ENCODE data around the gene MAL. TPM values are rescaled to one million over a fixed set of nuclear protein-coding genes. Genes with fewer than 3 reads are reported as not detected.

Gene MAL
- total RNA-seq, 1 donor from 2014 or later = 8.7 TPM

DNA sequence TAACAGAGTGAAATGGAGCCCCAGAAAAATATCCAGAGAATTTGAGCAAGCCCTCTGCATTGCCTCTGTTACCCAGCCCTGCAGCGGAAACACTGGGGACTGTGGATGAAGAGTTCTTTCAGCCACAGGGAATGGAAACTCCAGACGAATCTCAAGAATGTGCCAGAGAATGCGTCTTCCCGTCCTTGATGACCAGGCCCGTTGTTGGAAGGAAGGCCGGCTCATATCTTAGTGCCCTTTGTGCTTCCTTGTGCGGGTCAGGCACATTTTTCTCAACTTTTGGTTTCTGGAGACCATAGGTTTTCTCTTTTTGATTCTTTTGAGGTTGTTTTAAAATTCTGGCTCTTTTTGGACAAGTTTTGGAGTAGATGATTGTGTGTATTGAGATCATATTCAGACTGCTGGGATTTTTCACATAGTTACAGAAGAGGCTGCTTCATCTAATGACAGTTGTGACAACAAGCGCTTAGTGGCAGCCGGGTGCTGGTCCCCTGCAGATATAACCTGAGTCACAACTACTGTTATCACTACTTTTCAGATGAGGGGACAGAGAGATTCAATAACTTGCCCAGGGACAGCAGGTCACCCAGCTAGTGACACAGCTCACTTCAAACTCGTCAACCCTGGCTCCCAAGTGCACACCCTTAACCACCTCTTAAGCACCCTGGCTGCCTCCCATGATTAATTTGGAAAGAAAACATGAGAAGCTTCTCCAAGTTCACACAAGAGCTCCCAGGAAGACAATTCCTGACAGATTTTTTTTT lies 15.7 kb downstream of the MAL start:
- no peak for ATAC-seq
- intact Hi-C loops (cut with DNase I) = no loop called here
- peak; percentile 33 for DNase-seq (ENCODE audit: missing footprints)

DNA sequence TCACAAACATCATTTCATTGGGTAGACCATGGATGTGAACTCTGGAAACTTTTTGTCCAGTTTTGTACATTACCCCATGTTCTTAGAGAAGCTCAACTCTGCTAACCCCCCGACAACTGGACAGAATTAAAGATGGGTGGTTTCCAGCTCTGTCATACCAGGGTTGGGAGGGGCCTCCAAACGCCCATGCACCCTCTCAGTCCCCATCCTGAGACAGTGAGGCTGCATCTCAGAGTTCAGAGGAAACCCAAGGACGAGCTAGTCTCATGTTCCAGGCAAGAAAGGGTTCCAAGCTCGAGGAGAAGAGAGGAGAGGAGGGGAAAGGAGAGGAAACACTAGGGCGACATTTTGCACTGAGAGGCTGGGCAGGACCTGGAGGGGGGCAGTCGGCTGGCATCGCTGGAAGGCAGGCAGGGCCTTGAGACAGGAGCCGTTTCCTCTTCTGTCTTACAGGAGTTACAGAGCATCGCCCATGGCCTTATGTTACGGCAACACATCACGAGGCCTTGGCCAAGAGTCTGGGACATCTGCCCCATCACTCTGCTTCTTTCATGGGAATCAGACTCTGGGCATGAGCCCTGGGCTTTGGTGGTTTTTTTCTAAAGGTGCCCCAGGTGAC lies 16.4 kb downstream of the MAL start:
- DNase-seq (ENCODE audit: missing footprints) (peak; percentile 21), ATAC-seq (no peak)
- intact Hi-C loops (cut with DNase I) = no loop called here

DNA sequence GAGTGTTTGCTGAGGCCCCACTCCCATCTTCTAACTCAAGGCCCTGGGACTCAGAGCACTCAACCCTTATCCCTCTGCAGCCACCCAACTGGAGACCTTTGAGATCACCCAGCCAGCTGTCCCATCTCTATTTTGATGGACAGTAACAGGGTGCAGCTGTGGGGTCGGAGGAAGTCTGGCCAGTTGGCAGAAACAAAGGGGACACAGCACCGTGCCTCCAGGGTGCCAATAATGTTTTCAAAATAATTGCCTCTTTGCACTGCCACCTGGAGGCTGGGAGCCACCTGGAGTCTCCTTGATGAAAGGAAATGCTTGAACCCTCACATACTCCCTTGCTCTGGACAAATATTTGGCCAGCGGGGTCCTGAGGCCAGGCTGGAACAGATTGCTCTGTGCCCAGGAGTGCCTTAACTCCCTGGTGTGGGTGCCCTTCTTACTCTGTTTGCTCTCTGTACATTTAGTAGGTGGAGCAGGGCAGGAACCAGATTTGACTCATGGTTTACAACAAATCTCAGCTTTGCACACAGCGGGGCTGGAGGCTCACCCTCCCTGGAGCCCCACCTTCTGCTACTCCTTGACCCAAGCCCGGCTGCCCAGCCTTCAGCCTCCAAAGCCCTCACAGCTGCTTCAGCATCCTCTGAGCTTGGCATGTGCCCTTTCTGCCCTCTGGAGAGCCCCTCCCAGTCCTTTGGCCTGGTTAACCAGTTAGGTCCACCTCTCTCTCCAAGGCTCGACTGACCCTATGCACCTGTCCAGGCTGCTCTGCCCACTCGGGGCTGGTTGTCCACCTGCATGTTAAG lies 17.2 kb downstream of the MAL start:
- peak; percentile 4 for ATAC-seq
- intact Hi-C loops (cut with DNase I) = no loop called here
- DNase-seq (ENCODE audit: missing footprints) = peak; percentile 45

DNA sequence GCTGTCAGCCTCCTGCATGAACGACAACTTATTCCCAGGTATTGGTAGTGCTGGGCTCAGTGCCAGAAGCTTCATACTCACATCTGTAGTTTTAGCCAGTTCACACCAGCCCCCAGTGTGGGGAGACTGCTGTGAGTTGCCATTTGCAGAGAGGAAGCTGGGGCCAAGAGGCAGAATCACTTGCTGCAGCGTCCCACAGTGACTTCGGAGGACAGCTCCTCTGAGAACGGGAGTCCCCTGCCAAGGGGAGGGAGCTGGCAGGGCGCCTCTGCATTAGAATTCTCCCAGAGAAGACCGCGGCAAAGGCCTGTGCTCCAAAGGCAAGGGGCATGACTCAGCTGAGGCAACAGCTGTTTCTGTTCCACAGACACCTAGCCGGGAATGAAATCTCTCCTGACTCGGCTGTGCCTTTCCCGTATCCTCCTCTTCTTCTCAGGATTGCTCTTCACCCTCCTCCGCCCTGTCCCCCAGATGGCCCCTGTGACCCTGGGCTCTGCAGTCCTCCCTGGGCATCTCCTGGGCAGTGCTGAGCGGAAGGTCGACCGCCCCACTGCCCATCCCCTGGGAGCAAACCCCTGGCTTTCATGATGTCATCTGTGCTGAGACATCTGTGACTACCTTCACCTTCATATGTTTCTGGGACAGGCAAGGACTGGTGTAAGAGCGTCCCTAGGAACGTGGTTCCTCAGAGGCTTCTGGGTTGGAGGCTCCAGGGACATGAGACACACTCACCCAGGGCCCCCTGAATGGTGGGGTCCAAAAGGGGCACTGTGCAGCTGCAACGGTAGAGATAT lies 18.0 kb downstream of the MAL start:
- intact Hi-C loops (cut with DNase I) = no loop called here
- DNase-seq (ENCODE audit: missing footprints) (peak; percentile 93), ATAC-seq (peak; percentile 94)

DNA sequence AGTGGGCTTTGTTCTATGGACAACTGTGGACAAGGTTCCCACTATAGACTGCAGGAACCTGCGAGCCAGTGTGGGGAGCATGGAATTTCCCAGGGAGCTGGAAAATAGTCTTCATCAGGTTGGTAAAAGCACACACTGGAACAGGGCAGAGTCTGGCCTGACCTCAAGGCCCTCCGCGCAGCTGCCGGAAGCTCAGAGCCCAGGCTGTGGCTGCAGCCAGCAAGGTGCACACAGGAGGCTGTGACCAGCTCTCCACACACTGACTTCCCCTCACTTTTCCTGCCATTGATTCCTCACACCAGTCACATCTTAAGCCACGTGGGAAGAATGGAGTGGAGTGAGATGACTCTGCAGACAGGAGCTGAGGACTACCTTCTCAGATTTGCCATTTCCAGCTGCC lies 19.1 kb downstream of the MAL start:
- intact Hi-C loops (cut with DNase I) = no loop called here
- ATAC-seq = no peak
- no peak for DNase-seq (ENCODE audit: missing footprints)

DNA sequence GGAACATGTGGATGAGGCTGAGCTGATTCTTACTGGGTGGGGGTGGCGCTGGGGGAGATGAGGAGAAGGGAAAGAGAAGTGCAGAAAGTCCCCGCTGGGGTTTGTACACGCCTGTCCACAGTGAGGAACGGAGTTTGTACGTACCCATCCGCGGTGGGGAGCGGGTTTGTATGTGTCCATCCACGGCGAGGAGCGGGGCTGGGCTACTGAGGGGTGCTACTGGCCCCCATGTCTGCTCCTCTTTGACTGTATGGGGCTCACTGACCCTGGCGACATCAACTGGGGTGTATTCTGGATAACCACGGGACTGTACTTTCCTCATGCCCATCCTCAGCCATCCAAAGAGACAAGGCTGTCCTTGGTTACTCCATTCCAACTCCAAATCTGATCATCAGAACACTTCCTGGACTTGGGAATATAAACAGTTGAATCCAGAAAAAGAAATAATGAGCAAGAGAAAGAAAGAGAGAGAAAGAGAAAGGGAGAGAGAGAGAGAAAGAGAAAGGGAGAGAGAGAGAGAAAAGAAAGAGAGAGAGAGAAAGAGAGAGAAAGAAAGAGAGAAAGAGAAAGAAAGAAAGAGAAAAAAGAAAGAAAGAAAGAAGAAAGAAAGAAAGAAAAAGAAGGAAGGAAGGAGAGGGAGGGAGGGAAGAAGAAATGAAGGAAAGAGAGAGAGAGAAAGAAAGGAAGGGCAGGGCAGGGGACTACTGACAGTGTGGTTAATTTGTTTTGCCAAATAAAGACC lies 21.0 kb downstream of the MAL start:
- DNase-seq (ENCODE audit: missing footprints) (peak; percentile 69), ATAC-seq (no peak)
- intact Hi-C loops (cut with DNase I) = no loop called here

DNA sequence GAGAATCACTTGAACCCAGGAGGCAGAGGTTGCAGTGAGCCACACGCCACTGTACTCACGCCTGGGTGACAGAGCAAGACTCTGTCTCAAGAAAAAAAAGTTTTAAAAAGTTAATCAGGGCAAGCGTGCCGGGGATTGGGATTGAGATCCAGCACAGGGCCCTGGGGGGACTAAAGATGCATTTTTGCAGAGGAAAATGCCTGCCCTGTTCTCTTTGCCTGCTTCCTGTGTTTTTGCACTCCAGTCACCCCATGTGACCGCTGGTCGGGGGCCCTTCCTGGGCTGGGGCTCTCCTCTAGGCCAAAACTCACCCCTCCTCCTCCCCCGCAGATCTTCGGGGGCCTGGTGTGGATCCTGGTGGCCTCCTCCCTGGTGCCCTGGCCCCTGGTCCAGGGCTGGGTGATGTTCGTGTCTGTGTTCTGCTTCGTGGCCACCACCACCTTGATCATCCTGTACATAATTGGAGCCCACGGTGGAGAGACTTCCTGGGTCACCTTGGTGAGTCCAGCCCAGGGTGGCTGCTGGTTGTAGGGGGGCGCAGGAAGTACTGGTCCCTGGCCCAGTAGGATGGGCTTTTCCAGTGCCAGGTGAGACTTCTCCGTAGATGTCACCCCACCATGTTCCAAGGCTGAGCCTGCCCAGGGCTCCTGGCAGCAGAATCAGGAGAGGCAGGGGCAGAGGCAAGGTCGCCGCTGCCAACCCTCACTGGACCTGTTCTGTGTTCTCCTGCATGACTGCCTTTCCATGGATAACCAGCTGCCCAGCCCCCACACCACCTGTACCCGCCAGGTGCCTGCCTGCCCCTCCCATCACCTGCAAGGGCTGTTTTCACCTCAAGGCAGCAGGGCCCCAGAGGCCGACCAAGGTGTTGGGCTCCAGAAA lies 22.4 kb downstream of the MAL start:
- intact Hi-C loops (cut with DNase I) = no loop called here
- ATAC-seq (no peak), DNase-seq (ENCODE audit: missing footprints) (peak; percentile 34)

DNA sequence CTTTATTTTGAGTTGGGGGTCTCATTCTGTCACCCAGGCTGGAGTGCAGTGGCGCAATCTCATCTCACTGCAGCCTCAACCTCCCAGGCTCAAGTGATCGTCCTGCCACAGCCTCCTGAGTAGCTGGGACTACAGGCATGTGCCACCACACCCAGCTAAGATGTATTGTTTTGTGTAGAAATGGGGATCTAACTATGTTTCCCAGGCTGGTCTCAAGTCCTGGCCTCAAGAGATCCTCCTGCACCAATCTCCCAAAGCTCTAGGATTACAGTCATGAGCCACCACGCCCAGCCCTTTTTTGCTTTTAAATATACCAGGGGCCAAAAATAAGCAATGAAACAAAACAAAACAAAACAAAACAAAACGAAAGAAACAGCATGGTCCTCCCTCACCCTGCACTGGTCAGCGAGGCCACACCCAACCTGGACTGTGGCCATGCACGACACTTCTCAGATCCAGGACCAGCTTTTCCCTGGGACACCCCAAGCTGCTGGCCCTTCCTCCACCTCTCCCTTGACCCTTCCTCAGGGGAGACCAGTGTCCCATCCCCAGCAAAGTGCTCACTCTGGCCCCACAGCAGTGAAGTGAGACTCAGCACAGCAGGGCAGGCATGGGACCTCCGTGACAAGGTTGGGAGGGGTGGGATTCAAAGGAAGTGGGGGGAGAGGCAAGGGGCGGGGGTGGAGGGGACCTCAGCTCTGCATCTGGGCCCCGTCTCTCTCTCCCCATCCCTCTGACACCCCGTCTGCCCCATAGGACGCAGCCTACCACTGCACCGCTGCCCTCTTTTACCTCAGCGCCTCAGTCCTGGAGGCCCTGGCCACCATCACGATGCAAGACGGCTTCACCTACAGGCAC lies 23.5 kb downstream of the MAL start:
- DNase-seq (ENCODE audit: missing footprints) (peak; percentile 31), ATAC-seq (no peak)
- intact Hi-C loops (cut with DNase I) = no loop called here

DNA sequence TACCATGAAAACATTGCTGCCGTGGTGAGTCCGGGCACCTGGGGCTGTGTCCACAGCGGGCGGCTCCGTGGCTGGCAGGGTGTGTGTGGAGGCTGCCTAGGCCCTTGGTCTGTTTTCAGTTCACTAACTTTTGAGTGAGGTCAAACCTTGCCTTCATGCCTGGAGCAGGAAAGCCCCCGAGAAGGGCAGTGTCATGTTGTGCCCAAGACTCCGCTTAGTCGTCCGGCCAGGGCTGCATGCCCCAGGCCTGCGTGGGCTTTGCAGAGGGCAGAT lies 24.1 kb downstream of the MAL start:
- intact Hi-C loops (cut with DNase I) = no loop called here
- DNase-seq (ENCODE audit: missing footprints) (no peak), ATAC-seq (no peak)

DNA sequence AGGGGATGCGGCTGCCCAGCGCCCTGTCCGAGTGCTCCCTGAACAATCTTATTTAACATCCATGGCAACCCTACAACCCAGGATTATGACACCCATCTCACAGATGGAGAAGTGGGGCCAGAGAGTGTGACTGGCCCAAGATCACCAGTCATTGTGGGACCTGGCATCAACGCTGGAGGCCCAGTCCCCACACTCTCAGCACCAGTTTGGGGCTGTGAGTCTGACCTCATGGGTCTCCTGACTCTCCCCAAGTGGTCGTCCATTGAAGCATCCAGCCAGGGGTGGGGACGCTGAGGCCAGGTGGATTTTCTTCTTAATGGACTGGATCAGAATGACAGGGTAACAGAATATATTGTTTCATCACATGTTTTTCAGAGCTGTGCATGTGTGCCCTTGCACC lies 24.5 kb downstream of the MAL start:
- intact Hi-C loops (cut with DNase I) = no loop called here
- peak; percentile 37 for DNase-seq (ENCODE audit: missing footprints)
- ATAC-seq = no peak

DNA sequence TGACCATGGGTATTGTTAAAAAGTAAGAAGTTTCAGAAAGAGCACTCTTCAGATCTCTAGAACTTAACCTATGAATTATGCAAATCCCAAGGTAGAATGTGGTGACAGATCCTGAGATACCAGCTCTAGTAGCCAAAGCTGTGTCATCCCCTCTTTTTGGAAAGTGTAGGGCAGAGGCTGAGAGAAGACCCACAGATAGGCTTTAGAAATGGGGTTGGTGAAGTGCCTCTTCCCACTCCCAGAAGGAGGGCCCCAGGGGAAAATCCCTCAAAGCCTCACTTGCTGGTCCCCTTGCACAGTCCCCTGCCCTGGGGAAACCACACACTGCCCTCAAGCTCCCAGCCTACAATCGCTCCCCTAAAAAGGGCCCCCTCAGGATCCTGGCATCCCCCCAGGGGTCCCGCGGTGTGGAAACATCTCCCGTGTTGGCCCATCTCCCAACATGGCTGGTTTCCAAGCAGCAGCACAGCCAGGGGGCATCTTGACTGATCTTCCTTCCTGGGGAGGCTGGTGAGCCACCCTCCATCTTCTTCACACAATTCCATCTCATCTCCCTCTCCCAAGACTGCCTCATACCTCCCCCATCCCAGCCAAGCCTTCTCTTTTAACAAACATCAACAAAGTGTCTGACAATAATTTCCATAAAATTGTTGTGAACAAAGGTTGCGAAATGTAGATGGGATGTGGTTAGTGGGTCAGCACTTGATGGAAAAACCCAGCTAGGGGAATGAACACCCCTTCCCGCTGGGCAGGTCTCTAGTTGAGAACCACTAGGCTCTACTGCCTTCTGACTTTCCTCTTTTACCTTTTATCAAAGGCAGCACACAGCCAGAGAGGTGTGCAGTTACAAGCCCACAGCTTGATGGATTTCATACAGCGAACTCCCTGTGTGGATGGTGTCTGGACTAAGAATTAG lies 25.1 kb downstream of the MAL start:
- peak; percentile 39 for DNase-seq (ENCODE audit: missing footprints)
- intact Hi-C loops (cut with DNase I) = no loop called here

DNA sequence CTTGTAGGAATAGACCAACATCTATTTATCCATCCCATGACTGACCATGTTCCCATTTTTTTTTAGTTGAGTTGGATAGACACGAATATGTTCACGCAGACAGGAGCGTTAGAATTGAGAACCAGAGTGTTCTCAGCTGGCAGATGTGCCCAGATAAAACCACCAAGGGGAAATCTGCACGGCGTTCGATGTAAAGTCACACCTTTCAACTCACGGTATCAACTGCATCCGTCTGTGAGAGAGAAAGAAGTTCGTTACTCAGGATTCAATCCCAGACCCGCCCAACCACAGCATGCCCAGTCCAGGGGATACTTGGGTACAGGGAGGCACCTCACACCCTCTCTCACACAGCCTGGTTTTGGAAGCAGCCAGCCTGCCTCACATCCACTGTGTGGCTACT lies 26.1 kb downstream of the MAL start:
- intact Hi-C loops (cut with DNase I) = loop anchor here (2.0 kb wide), 1 partner anchor 27 kb away; the partner anchor contains the start of gene MAL
- no peak for ATAC-seq
- no peak for DNase-seq (ENCODE audit: missing footprints)

More for the DNA sequence above, 25.1 kb downstream of the MAL start:
- no peak for ATAC-seq

DNA sequence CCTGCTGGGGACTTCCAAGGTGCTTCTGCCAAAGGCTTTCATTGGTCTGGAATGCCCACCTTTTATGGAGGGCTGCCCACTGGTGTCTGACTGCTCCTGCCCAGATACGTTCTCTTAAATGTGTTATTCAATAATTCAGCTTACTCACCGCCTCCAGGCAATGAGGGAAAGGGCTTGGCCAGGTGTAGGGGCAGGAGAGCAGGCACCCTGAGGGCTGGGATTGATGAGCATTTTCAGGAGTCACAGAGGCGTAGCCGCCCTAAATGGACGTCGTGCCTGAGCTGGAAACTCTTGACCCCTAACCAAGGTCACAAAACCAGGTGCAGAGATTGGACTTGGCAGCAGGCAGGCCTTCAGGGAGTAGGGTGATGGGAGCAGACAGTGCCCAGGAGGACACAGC lies 26.8 kb downstream of the MAL start:
- intact Hi-C loops (cut with DNase I) = loop anchor here (2.0 kb wide), 1 partner anchor 28 kb away; the partner anchor contains the start of gene MAL
- ATAC-seq = no peak
- DNase-seq (ENCODE audit: missing footprints) = no peak

DNA sequence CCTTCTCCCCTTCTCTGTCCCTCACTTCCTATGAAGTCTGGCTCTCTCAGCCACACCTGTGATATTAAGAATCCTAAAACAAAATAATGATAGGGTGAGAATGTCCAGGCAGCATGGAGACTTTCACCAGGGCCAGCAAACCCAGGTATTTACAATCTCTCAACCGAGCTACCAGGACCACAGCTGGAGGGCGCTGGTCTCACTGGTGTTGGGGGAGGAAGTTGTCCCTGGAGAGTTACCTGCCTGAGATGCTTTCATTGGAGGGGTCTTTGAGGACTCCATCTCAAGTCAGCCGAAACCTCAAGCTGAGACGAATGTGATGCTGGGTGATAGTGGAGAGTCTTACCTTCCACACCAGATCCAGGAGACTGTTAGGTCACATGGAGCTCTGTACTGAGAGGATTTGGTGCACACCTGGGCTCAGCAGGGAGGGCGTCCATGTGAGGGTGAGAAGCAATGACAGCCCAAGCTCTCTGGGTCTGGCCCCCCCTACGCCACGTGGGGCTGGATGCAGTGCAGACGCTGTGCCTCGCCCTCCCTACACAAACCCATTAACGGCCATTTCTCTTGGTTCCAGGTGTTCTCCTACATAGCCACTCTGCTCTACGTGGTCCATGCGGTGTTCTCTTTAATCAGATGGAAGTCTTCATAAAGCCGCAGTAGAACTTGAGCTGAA lies 27.4 kb downstream of the MAL start:
- no peak for DNase-seq (ENCODE audit: missing footprints)

DNA sequence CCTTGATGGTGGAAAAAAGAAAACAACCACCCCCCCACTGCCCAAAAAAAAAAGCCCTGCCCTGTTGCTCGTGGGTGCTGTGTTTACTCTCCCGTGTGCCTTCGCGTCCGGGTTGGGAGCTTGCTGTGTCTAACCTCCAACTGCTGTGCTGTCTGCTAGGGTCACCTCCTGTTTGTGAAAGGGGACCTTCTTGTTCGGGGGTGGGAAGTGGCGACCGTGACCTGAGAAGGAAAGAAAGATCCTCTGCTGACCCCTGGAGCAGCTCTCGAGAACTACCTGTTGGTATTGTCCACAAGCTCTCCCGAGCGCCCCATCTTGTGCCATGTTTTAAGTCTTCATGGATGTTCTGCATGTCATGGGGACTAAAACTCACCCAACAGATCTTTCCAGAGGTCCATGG lies 28.0 kb downstream of the MAL start:
- DNase-seq (ENCODE audit: missing footprints) (no peak), ATAC-seq (no peak)
- intact Hi-C loops (cut with DNase I) = loop anchor here (2.0 kb wide), 1 partner anchor 29 kb away; the partner anchor contains the start of gene MAL

More for the DNA sequence above, 27.4 kb downstream of the MAL start:
- intact Hi-C loops (cut with DNase I) = loop anchor here (2.0 kb wide), 1 partner anchor 28 kb away; the partner anchor contains the start of gene MAL
- ATAC-seq = no peak

Measured in Right ventricle myocardium inferior (tissue), 1 donor.